Stimulated activated CD8-positive, alpha-beta memory T cell treated with anti-CD3 and anti-CD28 coated beads, Interleukin-15, amount 100 ng/mL, for 1 hour (primary cell): ENCODE results near the gene CACNA1D.

Experiments
- DNase-seq: peaks from one replicate; pipeline ENCODE4 v3.0.0-alpha.2; 2020; ENCODE audit warnings: low read depth

CACNA1D gene

DNA sequence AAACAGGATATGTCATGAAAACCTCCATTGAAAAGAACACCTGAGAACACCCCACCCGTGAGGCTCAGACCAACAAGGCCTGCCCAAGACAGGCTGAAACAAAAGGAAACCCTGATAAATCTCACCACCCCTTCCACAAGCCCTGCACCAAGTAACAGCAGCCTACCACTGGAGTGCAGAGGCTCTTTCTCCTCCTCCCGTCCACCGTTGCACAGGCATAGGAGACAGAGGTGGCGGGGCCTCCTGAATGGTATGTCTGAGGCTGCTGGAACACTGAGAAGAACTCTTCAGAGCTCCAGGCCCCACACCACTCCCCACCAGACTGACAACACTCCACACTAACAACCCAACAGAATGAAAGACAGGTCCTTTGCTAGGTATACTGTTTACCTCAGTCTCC is 330.4 kb downstream of the CACNA1D start:
- DNase-seq: no peak

DNA sequence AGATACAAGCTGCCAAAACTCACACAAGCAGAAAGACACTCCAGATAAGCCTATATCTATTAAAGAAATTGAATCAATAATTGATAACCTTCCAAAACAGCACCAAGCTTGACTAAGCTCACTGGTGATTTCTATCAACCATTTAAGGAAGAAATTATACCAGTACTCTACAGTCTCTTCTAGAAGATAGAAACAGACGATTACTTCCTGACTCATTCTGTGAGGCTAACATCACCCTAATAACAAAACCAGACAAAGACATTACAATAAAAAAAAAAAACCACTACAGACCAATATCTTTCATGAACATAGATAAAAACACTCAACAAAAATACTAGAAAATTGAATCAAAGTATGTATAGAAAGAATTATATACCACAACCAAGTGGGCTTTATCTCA is 331.6 kb downstream of the CACNA1D start:
- DNase-seq: no peak

DNA sequence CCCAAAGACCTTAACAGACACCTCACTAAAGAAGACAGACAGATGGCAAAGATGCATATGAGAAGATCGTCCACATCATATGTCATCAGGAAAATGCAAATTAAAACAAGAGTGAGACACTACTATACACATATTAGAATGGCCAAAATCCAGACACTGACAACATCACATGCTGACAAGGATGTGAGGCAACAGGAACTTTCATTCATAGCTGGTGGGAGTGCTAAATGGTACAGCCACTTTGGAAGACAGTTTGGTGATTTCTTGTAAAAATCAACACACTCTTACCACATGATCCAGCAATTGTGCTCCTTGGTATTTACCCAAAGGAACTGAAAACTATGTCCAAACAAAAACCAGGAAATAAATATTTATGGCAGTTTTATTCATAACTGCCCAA is 334.2 kb downstream of the CACNA1D start:
- no peak for DNase-seq

DNA sequence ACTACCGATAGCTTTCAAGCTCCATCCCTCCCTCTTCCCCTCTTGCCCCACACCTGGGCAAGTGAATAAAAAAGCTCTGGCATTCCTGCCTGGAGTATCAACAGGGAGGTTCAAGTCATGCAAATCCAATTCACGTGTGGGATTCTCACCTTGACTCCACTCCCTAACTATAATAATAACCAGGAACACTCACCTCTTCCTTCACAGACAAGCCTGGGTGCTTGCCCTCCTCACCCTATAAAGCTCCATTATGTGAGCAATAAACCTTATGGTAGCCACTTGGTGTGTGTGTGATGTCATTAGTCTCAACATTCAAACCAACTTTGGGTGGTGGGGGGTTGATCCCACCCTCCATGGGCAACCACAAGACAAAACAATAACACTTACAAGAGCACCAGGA is 335.2 kb downstream of the CACNA1D start:
- no peak for DNase-seq

DNA sequence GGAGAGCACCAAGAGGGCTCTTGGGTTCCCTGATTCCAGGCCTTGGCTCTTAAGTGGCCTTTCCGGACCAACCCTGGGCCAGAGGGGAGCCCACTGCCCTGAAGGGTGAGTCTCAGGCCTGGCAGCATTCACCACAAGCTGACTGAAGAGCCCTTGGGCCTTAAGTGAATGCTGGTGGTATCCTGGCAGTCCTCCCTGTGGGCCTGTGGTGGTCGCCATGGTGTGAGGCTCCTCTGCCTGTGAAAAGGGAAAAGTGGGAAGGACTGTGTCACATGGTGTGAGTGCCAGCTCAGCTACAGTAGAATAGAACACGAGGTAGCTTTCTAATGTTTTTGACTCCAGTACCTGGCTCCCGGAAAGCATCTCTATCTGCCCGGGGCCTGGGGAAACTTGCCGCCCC is 336.5 kb downstream of the CACNA1D start:
- no peak for DNase-seq

DNA sequence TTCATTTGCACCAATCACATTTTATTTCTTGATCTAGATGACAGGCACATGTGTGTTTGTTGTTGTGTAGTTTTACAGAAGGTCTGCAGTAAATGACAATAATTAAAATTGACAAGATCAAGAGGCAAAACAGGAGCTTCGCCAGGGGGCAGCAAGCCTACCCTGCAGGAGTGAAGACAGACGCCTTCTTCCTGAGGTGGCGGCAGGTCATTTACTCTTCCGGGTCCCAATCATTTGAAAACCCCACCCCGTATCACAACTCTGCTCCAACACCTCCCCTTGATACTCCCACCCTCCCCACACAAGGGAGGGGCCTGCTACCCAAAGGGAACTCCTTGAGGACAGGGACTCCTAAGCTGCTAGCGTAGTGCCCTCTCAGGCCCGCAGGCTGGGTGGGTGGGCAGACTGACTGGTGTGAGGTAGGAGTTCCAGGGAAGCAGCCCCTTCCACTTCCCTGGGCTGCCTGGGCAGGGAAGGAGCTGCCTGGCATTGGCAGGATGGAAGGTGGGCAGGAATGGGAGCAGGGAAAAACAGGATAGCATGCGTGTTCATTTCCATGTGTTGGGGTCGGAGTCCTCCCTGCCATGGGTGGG is 338.7 kb downstream of the CACNA1D start:
- DNase-seq: no peak

DNA sequence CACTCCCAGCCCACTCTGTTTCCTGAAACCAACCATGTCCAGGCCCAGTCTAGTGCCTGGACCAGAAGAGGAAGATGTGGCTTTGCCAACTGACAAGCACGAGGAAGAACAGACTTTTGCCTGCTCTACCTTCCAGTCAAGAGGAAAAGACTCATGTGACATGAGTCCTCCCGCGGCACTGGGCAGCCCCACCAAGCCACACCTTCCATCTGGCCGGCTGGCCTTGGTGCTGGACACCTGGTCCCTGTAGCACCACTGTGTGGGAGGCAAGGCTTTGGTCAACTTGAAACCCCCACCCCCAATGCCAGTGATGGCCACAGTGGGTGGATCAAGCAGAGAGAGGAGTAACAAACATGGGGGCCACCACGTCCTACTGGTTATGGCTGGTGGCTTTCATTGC is 339.3 kb downstream of the CACNA1D start:
- no peak for DNase-seq

DNA sequence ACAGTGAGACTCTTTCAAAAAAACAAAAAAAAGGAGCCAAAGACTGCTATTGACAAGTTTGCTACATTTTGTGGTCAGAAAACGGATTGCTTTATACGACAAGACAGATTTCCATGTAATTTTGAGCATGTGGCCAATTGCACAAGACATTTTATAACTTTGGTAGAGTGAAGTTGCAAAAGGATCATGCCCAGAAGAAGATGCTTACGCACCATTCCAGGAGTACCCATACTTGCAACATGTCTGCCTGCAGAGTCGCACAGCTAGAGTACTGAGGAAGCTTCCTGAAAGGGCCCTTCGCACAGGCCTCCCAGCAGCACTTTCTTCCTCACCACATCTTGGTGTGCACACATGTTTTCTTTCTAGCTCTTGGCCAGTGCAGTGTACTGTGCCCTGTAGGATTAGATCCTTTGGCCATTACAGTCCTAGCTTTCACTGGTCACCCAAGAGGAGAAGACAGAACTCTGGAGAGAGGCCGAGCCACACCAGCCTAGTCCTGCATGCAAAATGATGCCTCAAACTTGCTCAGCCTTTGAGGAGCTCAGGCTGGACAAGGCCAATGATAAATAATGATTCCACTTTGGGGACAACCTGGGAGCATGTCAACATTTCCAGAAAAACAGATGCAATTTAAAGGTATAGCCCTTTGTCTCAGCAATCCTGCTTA is 340.2 kb downstream of the CACNA1D start:
- DNase-seq: no peak

DNA sequence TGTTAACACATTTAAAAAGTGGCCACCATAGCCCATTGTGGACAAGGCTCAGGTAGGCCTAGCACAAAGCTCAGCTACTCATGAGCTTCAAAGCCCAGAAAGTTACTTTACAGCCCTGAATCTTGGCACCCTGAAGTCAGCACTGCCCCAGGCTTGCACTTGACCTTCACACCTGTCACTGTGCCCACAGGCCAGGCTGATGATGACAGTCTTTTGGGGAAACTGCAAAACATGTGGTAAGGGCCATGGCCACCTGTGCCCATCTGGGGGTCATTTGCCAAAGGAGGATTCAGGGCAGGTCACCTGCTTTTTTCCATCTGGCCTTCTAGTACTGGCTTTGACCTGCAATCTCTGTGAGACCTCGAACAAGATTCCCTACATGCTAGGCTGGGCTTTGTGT is 340.8 kb downstream of the CACNA1D start:
- no peak for DNase-seq

DNA sequence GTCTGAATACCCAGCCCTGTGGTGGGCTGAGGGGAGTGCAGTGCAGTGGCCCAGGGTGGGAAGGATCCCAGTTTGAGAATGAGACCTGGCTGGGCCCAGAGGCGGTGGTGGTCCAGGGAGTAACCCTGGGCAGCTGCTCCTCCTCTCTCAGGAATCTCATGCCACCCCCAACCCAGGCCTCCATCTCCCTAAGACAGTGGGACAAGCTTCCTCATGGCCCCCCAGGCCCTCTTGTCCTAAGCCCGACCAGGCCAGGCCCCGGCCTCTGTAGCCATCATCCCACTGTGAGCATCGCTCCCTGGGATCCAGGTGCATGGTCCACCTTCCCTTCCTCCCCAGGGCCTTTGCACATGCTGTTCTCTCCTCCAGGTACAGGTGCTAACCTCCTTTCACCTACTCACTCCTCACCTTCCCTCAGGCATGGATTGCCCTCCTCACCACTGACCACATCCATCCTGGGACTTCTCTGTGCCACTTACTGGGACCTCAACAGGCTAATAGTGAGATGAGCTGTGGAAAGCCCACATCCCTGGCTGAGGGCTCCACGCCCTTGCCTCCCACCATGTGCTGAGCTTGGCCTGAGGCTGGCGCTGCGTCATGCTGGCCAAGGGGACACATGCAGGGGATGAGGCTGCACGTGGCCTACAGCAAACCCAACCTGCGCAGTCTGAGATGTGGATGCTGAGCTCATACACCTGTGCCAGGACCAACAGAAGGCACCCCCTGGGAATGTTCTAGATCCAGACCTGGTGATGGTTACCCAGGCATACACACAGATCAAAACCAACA is 341.9 kb downstream of the CACNA1D start:
- DNase-seq: no peak

DNA sequence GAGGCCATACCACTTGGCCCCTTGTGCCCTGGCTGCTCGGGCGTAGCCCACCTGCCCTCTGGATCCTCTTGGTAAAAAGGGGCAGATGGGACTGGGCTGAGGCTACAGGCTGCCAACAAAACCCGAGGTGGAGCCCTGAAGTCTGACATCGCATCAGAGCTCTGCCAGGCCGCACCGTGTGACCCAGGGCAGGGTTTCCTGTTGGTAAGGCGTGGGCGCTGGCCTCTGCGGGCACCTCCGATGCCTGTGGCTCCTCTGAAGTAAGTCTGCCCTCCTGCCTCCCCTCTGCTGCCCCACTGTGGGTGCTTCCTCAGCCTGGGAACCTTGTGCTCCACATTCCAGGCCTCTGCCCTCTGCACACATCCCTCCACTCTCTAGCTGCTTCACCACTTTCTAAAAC is 342.9 kb downstream of the CACNA1D start:
- no peak for DNase-seq

DNA sequence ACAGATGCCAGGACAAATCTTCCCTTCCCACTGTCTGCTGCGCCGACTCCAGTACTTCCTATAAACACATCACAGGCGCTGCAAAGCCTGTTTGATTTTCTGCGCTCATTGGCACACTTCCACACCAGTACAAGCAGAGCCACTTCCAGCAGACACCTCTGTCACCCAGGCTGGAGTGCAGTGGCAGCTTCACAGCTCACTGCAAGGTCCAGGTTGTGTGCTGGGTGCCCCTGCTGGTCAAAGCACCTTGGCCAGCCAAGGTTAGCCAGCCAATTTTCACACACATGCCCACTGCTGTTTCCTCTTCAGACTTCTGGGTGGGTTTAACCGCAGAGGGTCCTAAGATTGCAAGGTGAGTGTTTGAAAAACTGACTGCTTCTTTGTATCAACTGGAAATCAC is 346.9 kb downstream of the CACNA1D start:
- DNase-seq: no peak

DNA sequence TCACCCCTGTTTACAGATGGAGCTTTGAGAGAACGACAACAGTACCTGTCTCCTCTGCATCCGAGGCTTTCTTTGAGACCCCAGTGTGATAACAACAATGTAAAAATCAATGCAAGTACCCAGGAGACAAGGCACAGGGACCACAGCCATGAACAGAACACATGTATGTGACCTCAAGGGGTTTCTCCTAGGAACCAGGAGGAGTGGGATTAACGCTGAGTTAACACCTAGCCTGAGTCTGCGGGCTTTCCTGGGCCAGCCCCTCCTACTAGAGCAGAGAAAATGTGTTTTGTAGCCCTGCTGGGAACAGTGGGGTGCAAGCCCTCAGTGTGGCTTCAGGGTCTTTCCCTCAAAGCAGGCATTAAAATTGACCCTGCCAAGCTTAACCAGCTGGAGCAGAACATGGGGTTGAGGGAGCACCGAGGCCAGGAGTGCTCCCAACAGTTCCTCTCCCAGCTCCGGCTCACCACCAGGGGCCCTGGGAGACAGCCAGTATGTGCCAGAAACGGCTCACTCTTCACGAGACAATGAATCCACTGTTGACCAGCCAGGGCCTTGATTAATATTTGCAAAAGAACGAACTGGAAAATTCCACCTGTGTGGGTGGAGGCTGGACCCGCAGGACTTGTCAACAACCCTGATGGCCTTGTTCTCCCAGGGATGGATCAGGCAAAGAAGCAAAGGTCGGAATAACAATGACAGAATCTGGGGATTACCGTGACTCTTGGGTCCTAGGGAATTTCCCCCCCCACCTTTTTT is 348.2 kb downstream of the CACNA1D start:
- DNase-seq: no peak

DNA sequence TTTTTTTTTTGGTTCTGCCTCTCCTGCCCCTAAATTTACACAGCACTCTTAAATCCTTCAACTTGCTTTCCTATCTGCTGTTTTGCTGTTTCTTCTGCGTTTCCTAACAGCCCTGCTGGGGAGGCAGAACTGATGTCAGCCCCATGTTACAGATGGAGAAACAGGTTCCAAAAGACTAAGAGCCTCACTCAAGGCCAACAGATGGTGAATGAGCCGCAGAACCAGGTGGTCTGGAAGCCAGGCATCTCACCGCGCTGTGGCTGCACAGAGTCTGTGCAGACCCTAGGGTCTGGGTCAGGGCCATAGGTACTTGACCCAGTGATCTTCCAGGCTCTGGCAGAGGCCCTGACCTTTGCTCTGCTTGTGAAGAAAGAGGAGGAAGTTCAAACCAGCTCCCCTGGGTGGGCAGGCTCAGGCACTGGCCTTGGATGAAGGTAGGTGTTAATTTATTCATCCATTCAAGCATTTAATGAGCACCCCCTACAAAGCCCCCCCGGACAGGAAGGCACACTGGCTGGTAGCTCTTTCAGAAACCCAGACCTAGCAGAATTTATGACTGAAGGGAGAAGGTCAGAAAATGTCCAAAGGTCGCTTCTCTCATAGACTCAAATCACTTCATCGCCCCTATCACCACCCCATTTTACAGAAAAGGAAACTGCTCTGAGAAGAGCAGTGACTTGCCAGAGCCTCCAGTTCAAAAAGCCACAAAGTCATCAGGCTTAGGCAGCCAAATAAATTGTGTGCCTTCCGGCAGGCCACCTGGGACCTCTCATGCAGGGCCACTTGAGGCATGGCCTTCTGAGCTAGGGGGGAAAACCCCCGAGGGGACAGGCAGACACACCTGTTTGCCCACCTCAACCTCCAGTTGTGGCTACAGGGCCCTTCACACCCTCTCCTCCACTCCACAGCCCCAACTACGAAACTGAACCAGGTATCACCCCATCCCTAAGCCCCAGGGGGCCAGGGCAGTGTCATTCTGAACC is 349.1 kb downstream of the CACNA1D start:
- no peak for DNase-seq

DNA sequence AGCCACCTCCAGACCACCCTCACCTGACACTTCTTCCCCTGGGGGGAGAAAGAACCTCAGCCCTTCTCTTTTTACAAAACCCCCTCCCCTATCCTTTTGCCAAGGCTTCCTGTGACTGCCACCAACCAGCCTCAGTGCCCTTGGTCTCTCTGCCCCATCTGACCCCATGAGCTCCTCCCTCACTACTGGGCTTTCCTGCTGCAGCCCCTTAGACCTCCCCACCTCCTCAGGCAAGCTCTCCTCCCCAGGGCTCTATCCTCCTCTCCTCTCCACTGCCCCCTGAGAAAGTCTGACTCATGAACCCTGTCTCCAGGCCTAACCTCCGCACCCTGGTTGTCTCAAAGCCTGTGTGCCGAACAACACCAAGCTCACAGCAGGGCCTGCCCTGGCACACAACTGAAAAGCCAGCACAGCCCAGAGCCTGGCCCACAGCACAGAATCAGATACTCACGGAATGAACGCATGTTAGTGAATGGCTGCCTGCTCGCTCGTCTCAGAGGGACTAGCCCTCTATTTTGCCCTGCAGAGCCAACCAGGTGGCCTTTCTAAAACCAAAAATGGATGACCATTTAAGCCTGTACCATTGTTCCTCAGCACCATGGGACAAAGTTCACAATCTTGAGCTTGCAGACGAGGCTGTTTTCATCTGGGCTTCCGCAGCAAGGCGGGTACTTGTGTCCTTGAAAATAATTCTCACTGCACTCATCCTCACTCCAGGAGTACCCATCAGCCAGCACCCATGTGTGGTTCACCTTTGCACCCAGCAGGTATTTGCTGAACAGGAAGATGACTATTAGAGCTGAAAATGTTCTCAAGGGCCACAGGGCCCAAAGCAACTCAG is 350.1 kb downstream of the CACNA1D start:
- DNase-seq: no peak

DNA sequence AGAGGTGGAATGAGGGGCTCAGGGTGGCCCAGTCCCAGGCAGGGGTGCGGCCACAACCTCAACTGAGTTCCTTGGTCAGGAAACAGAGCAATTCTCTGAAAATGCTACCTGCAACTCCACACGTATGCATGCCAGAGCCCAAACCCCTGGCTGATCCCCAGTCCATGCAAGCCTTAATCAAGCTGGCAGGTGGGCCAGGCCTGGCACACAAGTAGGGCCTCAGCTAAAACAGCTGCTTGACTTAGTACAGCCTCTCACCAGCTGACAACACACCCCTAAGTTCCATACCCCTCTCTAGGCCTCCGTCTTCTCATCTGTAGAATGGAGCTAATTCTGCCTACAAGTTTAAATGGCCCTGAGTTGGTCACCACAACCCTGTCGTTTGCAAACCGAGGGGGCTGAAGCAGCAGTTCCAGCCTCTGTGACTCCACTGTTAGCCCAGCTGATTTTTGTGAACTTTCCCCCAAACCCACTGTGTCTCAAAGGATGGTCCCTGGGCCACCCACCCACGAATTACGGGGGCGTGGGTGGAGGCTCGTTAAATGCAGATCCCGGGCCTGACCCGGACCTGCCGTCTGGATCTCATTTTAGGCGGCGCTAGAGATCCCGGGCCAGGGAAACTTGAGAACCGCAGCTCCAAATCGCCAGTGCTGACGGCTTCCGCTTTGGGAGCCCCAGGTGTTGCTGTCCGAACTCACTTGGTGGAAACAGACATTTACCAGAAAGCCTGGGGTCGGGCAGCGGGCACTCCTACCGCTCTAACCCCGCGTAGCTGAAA is 350.9 kb downstream of the CACNA1D start:
- DNase-seq: no peak

DNA sequence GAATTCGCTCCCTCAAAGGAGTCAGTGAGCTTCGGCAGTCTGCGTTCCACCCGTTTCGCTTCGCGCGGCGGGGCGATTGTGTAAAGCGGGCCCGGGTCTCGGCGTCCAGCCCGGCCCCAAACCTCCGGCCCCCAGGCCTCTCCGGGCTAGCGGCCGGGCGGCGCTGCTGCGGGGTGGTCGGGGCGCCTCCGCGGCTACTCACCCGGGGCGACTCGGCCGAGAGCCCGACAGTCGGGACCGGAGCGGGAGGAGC is 351.4 kb downstream of the CACNA1D start:
- DNase-seq: no peak

DNA sequence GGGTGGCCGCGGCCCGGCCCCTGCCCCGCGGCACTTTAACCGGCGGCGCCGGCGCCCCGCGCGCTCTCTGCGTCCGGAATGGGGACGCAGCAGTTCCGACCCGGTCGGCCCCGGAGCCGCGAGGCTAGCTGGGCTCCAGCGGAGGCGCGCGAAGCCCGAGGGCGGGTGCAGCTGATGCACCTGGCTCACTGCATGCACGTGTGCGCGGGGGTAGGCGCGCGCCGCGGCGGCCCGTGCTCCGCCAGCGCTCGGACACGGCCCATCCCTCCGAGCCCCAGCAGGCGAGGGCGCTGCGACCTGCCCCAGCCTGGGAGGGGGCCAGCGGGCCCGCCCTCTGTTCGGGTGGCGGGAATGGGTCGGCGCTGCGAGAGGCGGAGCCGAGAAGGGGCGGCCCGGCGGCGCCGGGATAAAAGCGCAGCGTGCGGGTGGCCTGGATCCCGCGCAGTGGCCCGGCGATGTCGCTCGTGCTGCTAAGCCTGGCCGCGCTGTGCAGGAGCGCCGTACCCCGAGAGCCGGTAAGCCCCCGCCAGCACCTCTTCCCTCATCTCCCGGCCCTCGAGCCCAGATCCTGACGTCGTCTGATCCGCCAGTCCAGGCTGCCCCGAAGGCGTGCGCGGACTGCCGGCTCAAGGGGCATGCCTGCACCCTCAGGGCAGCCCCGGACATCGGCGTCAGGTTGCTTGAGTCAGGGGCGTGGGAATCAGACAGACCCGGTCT is 351.9 kb downstream of the CACNA1D start, which contains the start of the genes CHDH and IL17RB:
Gene CHDH, minus strand, starts transcription at position 286 of the 717 bp plus-strand sequence. CDS start 22,411 bp downstream, outside the sequence.
Gene IL17RB, plus strand, starts transcription at position 435 of the 717 bp plus-strand sequence. Its CDS starts 21 bp downstream, at position 456.
- no peak for DNase-seq

DNA sequence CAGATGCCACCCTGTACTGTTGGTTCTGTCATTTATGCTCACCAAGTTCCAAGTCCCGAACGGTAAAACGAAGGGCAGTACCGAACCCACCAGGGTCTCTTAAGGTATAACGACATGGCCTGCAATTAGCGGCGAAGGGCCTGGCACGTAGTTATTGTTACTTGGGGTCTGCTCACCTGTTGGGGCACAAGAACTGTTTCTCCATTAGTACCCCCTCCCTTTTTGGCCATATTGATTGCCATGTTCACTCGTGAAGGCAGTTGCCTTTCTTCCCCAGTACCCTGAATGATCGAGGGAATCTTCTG is 352.4 kb downstream of the CACNA1D start:
- DNase-seq: no peak
